DOHH2 (cell line): ENCODE results near the gene KIAA1191.

Source experiments
- H3F3A ChIP-seq: fragments of 200-600 bp; sonication (generic), shearing (Covaris generic); 2 replicates; pipeline ENCODE4 v1.6.0; 2016; ENCODE audit warnings: antibody characterized with exemption, mild to moderate bottlenecking; ENCODE audit not compliant: control insufficient read depth, insufficient read depth
- H3K27ac ChIP-seq: fragments of 200-600 bp; sonication (generic); 2 replicates; pipeline ENCODE4 v1.5.1; 2014; ENCODE audit warnings: low read depth, mild to moderate bottlenecking, low read length, moderate library complexity
- H3K27me3 ChIP-seq: fragments of 200-600 bp; sonication (generic); 2 replicates; pipeline ENCODE4 v1.6.1; 2014; ENCODE audit warnings: mild to moderate bottlenecking, low read length, mixed read lengths; ENCODE audit not compliant: control insufficient read depth
- H3K36me3 ChIP-seq: fragments of 200-600 bp; sonication (generic); 2 replicates; pipeline ENCODE4 v1.6.1; 2014; ENCODE audit warnings: mild to moderate bottlenecking, low read length, moderate library complexity, mixed read lengths; ENCODE audit not compliant: control insufficient read depth
- H3K4me1 ChIP-seq: fragments of 200-600 bp; sonication (generic); 2 replicates; pipeline ENCODE4 v1.6.1; 2014; ENCODE audit warnings: mild to moderate bottlenecking, low read length, mixed read lengths; ENCODE audit not compliant: control insufficient read depth
- H3K4me2 ChIP-seq: fragments of 200-600 bp; sonication (generic); 2 replicates; pipeline ENCODE4 v1.6.0; 2014; ENCODE audit warnings: mild to moderate bottlenecking, low read length, moderate library complexity
- H3K4me3 ChIP-seq: fragments of 200-600 bp; sonication (generic); 2 replicates; pipeline ENCODE4 v1.5.1; 2014; ENCODE audit warnings: mild to moderate bottlenecking, low read length, mixed read lengths
- H3K79me2 ChIP-seq: fragments of 200-600 bp; sonication (generic); 2 replicates; pipeline ENCODE4 v1.6.1; 2014; ENCODE audit warnings: mild to moderate bottlenecking, low read length, mixed read lengths; ENCODE audit not compliant: control insufficient read depth
- H3K9me2 ChIP-seq: fragments of 200-600 bp; sonication (generic); replicated peaks from 2 replicates; pipeline ENCODE4 v1.6.1; 2014; ENCODE audit warnings: mild to moderate bottlenecking, low read length, mixed read lengths; ENCODE audit not compliant: control insufficient read depth
- H3K9me3 ChIP-seq: fragments of 200-600 bp; sonication (generic); 2 replicates; pipeline ENCODE4 v1.6.1; 2014; ENCODE audit warnings: antibody characterized with exemption, low read length, mixed read lengths; ENCODE audit not compliant: control insufficient read depth, insufficient read depth
- H4K20me1 ChIP-seq: fragments of 200-600 bp; sonication (generic); 2 replicates; pipeline ENCODE4 v1.6.0; 2014; ENCODE audit warnings: low read depth, mild to moderate bottlenecking, antibody characterized with exemption, low read length, moderate library complexity; ENCODE audit not compliant: control insufficient read depth, insufficient read depth
- CTCF ChIP-seq: fragments of 200-600 bp; sonication (generic); IDR thresholded peaks from one replicate; pipeline ENCODE4 v1.5.1; 2014; ENCODE audit warnings: antibody characterized with exemption, mild to moderate bottlenecking, low read depth, low read length; ENCODE audit not compliant: poor library complexity, severe bottlenecking
- EZH2phosphoT487 ChIP-seq: fragments of 200-600 bp; sonication (generic); IDR thresholded peaks from 2 replicates; pipeline ENCODE4 v1.6.1; 2017; ENCODE audit warnings: borderline replicate concordance, mild to moderate bottlenecking, antibody characterized with exemption, low read length, moderate library complexity, mixed read lengths

The KIAA1191 gene

GRCh38 chr5:176382721-176383120, 21.2 kb upstream of the KIAA1191 start:
- Histone ChIP-seq H3K9me3 (no peaks in the 10 kb centered on the region), H3K4me2 (no peak overlapping the region), H3K9me2 (no peaks in the 10 kb centered on the region), H3K4me1 (peaks cover 13% of the 10 kb centered on the region), H3F3A (peaks cover 18% of the 10 kb centered on the region; the same call in 1 of the 2 replicates), H3K4me3 (no peak overlapping the region), H3K79me2 (peaks cover 33% of the 10 kb centered on the region), H3K36me3 (peaks cover 86% of the 10 kb centered on the region), H3K27ac (no peak overlapping the region), H4K20me1 (peaks cover 18% of the 10 kb centered on the region; the same call in 1 of the 2 replicates), H3K27me3 (no peaks in the 10 kb centered on the region)
- no peak for TF ChIP-seq CTCF
- no peak for TF ChIP-seq EZH2phosphoT487

- H3F3A ChIP-seq, result peaks cover 18% of the 10 kb centered on the region; the same call in 1 of the 2 replicates
- H3K36me3 ChIP-seq, result peaks cover 79% of the 10 kb centered on the region
- no peaks in the 10 kb centered on the region for H3K9me3 ChIP-seq
- TF ChIP-seq EZH2phosphoT487, result no peak
- TF ChIP-seq CTCF, result no peak
- no peaks in the 10 kb centered on the region for H3K27me3 ChIP-seq
- H3K4me2 ChIP-seq, result no peak overlapping the region
- H3K79me2 ChIP-seq, result peaks cover 26% of the 10 kb centered on the region
- no peak overlapping the region for H3K4me3 ChIP-seq
- peaks cover 9% of the 10 kb centered on the region for H3K4me1 ChIP-seq
- H4K20me1 ChIP-seq, result peaks cover 11% of the 10 kb centered on the region; the same call in 1 of the 2 replicates
- no peaks in the 10 kb centered on the region for H3K9me2 ChIP-seq
- no peak overlapping the region for H3K27ac ChIP-seq
Observed at GRCh38 chr5:176381979-176382378, 20.4 kb upstream of the KIAA1191 start.

- no peak for TF ChIP-seq EZH2phosphoT487
- no peak for TF ChIP-seq CTCF
- Histone ChIP-seq H3F3A (peaks cover 18% of the 10 kb centered on the region; the same call in 1 of the 2 replicates), H3K79me2 (peaks cover 20% of the 10 kb centered on the region), H3K4me2 (no peak overlapping the region), H3K27me3 (no peaks in the 10 kb centered on the region), H3K9me3 (no peaks in the 10 kb centered on the region), H3K4me3 (no peak overlapping the region), H3K36me3 (peaks cover 73% of the 10 kb centered on the region), H3K27ac (no peak overlapping the region), H3K4me1 (peaks cover 3% of the 10 kb centered on the region), H3K9me2 (no peaks in the 10 kb centered on the region), H4K20me1 (peaks cover 10% of the 10 kb centered on the region; the same call in 1 of the 2 replicates)
Observed at GRCh38 chr5:176381423-176381822, 19.9 kb upstream of the KIAA1191 start.
